ENCODE measurements around the gene ZNF22. TPM values are rescaled to one million over a fixed set of nuclear protein-coding genes. Genes with fewer than 3 reads are reported as not detected.
A peak's percentile ranks its signal among the peaks of the same experiment; 100 is the strongest.

ZNF22 gene
- total RNA-seq, 1 experiment from 2014 or later = 42.1 TPM

GRCh38 chr10:44997105-44997748, 3.5 kb upstream of the ZNF22 start:
- CTCF ChIA-PET = no interaction called here
- TF ChIP-seq, protein P1, sequence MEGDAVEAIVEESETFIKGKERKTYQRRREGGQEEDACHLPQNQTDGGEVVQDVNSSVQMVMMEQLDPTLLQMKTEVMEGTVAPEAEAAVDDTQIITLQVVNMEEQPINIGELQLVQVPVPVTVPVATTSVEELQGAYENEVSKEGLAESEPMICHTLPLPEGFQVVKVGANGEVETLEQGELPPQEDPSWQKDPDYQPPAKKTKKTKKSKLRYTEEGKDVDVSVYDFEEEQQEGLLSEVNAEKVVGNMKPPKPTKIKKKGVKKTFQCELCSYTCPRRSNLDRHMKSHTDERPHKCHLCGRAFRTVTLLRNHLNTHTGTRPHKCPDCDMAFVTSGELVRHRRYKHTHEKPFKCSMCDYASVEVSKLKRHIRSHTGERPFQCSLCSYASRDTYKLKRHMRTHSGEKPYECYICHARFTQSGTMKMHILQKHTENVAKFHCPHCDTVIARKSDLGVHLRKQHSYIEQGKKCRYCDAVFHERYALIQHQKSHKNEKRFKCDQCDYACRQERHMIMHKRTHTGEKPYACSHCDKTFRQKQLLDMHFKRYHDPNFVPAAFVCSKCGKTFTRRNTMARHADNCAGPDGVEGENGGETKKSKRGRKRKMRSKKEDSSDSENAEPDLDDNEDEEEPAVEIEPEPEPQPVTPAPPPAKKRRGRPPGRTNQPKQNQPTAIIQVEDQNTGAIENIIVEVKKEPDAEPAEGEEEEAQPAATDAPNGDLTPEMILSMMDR (conservative IDR thresholded peaks at IDR 0.05; ENCODE audit: low read depth, low read length) = no peak
- TF ChIP-seq EZH2 (IDR thresholded peaks at IDR 0.05; ENCODE audit: borderline replicate concordance, low read depth, low read length, poor library complexity, severe bottlenecking) = no peak
- BruUV-seq (replicated peaks) = no TSS peak
- POLR2A ChIA-PET (ENCODE audit: low non-redundant PET) = no interaction called here
- no peak overlapping the region for H3K27ac ChIP-seq (ENCODE audit: low read depth, low read length, poor library complexity, severe bottlenecking)
- H3K36me3 ChIP-seq (ENCODE audit: insufficient read depth, low read length, poor library complexity, severe bottlenecking) = no peaks in the 10 kb centered on the region
- DNase-seq (ENCODE audit: low spot score) = no peak
- intact Hi-C loops (cut with micrococcal nuclease; ENCODE audit: unreplicated experiment) = no loop called here
- H3K4me3 ChIP-seq (ENCODE audit: low read depth, low read length, poor library complexity, severe bottlenecking) = no peak overlapping the region
- H3K9me3 ChIP-seq (ENCODE audit: low read depth, low read length, poor library complexity, severe bottlenecking) = no peaks in the 10 kb centered on the region
- H3K4me1 ChIP-seq (ENCODE audit: insufficient read depth, low read length, poor library complexity, severe bottlenecking) = peaks cover 6% of the 10 kb centered on the region
- no peaks in the 10 kb centered on the region for H3K27me3 ChIP-seq (replicated peaks; ENCODE audit: insufficient read depth, low read depth, low read length, poor library complexity)

DNA sequence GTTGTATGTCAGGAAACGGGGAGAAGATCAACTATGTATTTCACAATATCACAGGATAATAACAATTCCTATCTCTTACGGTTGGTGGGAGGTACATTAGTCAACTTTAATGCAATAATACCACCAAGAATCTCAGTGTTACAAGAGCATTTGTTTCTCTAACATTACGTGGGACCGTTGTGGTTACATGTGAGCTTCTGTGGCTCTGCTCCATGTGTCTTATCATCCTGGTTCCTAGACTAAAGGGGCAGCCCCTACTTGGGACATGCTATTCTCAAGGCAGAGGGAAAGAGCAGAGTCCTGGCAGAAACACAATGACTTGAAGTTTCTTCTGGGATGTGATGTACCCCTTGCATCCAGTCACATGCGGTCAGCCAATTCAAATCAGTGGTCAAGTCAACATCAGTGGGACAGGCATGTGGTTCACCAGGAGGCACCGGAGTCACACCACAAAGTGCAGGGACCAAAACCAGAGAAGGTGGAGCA, 2.5 kb upstream of the ZNF22 start:
- Histone ChIP-seq H3K4me3 (ENCODE audit: low read depth, low read length, poor library complexity, severe bottlenecking) (no peak overlapping the region), H3K36me3 (ENCODE audit: insufficient read depth, low read length, poor library complexity, severe bottlenecking) (peaks cover 5% of the 10 kb centered on the region), H3K4me1 (ENCODE audit: insufficient read depth, low read length, poor library complexity, severe bottlenecking) (peaks cover 9% of the 10 kb centered on the region), H3K9me3 (ENCODE audit: low read depth, low read length, poor library complexity, severe bottlenecking) (peaks cover 5% of the 10 kb centered on the region), H3K27ac (ENCODE audit: low read depth, low read length, poor library complexity, severe bottlenecking) (no peak overlapping the region), H3K27me3 (replicated peaks; ENCODE audit: insufficient read depth, low read depth, low read length, poor library complexity) (no peaks in the 10 kb centered on the region)
- intact Hi-C loops (cut with micrococcal nuclease; ENCODE audit: unreplicated experiment) = no loop called here
- POLR2A ChIA-PET (ENCODE audit: low non-redundant PET) = no interaction called here
- CTCF ChIA-PET = no interaction called here
- BruUV-seq (replicated peaks) = no TSS peak
- DNase-seq (ENCODE audit: low spot score) = no peak
- no peak for TF ChIP-seq EZH2 (IDR thresholded peaks at IDR 0.05; ENCODE audit: borderline replicate concordance, low read depth, low read length, poor library complexity, severe bottlenecking)
- TF ChIP-seq, protein P1 (conservative IDR thresholded peaks at IDR 0.05; ENCODE audit: low read depth, low read length) = no peak

DNA sequence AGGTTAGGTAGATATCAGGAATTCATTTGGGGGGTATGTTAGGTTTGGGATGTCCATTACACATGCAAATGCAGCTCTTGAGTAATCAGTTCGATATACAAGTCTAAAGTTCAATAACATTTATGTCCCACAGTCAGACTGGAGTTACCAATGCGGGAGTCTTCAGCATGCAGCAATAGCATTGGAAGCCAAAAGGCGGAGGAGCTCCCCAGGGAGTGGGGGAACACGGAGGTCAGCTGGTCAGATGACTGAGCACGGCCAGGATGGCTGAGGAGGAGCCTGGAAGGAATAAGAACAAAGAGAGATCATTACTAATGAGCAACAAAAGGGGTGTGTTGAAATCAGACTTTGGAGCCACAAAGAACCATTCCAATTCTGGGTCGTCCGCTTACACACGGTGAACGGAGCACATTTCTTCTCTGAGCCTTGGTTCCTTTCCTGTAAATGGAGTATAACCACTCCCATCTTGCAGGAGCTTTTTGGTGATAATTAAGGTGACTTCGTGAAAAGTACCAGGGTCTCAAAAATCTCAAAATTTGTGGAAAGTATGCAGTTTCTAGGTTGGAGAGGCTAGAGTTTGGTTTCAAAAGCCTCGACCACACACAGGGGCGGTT, 478 bp upstream of the ZNF22 start:
- peaks cover 25% of the 10 kb centered on the region for H3K36me3 ChIP-seq (ENCODE audit: insufficient read depth, low read length, poor library complexity, severe bottlenecking)
- intact Hi-C loops (cut with micrococcal nuclease; ENCODE audit: unreplicated experiment) = loop anchor here (10.0 kb wide), 1 partner anchor 675 kb away; the partner anchor contains the start of gene ZFAND4
- H3K4me1 ChIP-seq (ENCODE audit: insufficient read depth, low read length, poor library complexity, severe bottlenecking) = peaks cover 9% of the 10 kb centered on the region
- POLR2A ChIA-PET (ENCODE audit: low non-redundant PET) = no interaction called here
- no peak for DNase-seq (ENCODE audit: low spot score)
- H3K27ac ChIP-seq (ENCODE audit: low read depth, low read length, poor library complexity, severe bottlenecking) = peak overlapping the region; percentile 87
- H3K9me3 ChIP-seq (ENCODE audit: low read depth, low read length, poor library complexity, severe bottlenecking) = peaks cover 6% of the 10 kb centered on the region
- no peaks in the 10 kb centered on the region for H3K27me3 ChIP-seq (replicated peaks; ENCODE audit: insufficient read depth, low read depth, low read length, poor library complexity)
- CTCF ChIA-PET = interaction anchor here (0.6 kb wide), 1 partner anchor 67 kb away, joined by 3 read pairs; no protein-coding TSS in a partner anchor
- TF ChIP-seq EZH2 (IDR thresholded peaks at IDR 0.05; ENCODE audit: borderline replicate concordance, low read depth, low read length, poor library complexity, severe bottlenecking) = no peak
- TF ChIP-seq, protein P1 (conservative IDR thresholded peaks at IDR 0.05; ENCODE audit: low read depth, low read length) = no peak
- H3K4me3 ChIP-seq (ENCODE audit: low read depth, low read length, poor library complexity, severe bottlenecking) = peak overlapping the region; percentile 55
- BruUV-seq (replicated peaks) = TSS peak; percentile 95

Data from A673 (cell line).